HCT116 (cell line): ENCODE data around the gene TNFSF12. TPM values are rescaled to one million over a fixed set of nuclear protein-coding genes. Genes with fewer than 3 reads are reported as not detected.

Experiments used
- ATAC-seq: fragments of 200-7000 bp; cut with Tn5 transposase; 2 replicates; pipeline ENCODE4 v1.9.1; 2020; ENCODE audit warnings: mild to moderate bottlenecking, moderate library complexity
- BruUV-seq: library from RNA; stranded (reverse); fragments of 400-500 nt; replicated peaks from 2 replicates; lab custom pipeline; 2021; lab: Mats Ljungman, UMichigan
- CTCF ChIA-PET: fragments of 300-600 bp; sonication (Branson Sonifier 250); formaldehyde crosslinking; loops from one replicate; lab custom pipeline; 2021; ENCODE audit warnings: antibody characterized with exemption; lab: Charles Lee
- POLR2A ChIA-PET: fragments of 300-600, 350-600 bp; sonication (Branson Sonifier 250); formaldehyde crosslinking; loops from one replicate; lab custom pipeline; 2021; ENCODE audit warnings: antibody characterized with exemption; lab: Charles Lee
- RAD21 ChIA-PET, 2 experiments: fragments of 300-600 bp; sonication (Branson Sonifier 250); formaldehyde crosslinking; loops; one replicate each; lab custom pipeline; 2023; ENCODE audit warnings: low total read pairs in 2 of 2; ENCODE audit not compliant: uncharacterized antibody in 2 of 2, unreplicated experiment in 2 of 2, low non-redundant PET in 1 of 2; lab: Charles Lee
- DNase-seq: peaks from one replicate; pipeline ENCODE4 v3.0.0-alpha.2; 2010; ENCODE audit warnings: low read depth, low spot score
- H2AFZ ChIP-seq: fragments of 200-600 bp; shearing (Covaris generic), sonication (generic); 2 replicates; pipeline ENCODE4 v1.6.1; 2017; ENCODE audit warnings: low read depth, mixed run types, mixed read lengths, antibody characterized with exemption, low read length; ENCODE audit not compliant: poor library complexity, severe bottlenecking
- H3K27ac ChIP-seq: 2 replicates; pipeline ENCODE4 v1.5.1; 2012; ENCODE audit warnings: low read depth, low read length
- H3K27me3 ChIP-seq: fragments of 200-600 bp; sonication (generic); 2 replicates; pipeline ENCODE4 v1.6.1; 2016; ENCODE audit warnings: mixed run types, low read length, mixed read lengths; ENCODE audit not compliant: insufficient read depth
- H3K36me3 ChIP-seq, 2 experiments: fragments of 200-500 bp in 1 of 2; fragments of 200-600 bp in 1 of 2; sonication (Bioruptor generic) in 1 of 2; sonication (generic) in 1 of 2; 2 replicates each; pipeline versions ENCODE4 v1.5.1 to v1.6.1; 2014 to 2016; ENCODE audit warnings: low read length in 2 of 2, inconsistent platforms in 1 of 2, mixed read lengths in 1 of 2, mixed run types in 1 of 2; ENCODE audit not compliant: insufficient read depth in 2 of 2, control insufficient read depth in 1 of 2
- H3K4me1 ChIP-seq, 2 experiments: fragments of 200-600 bp in 1 of 2; sonication (generic) in 1 of 2; 2 replicates each; pipeline versions ENCODE4 v1.5.1 to v1.6.1; 2012 to 2017; ENCODE audit warnings: low read length in 2 of 2, inconsistent platforms in 1 of 2, mild to moderate bottlenecking in 1 of 2, mixed read lengths in 1 of 2, mixed run types in 1 of 2, moderate library complexity in 1 of 2; ENCODE audit not compliant: insufficient read depth in 2 of 2, control insufficient read depth in 1 of 2
- H3K4me2 ChIP-seq: fragments of 200-600 bp; sonication (generic); 2 replicates; pipeline ENCODE4 v1.6.1; 2017; ENCODE audit warnings: mixed run types, low read length, mixed read lengths
- H3K4me3 ChIP-seq, 2 experiments: fragments of 200-600 bp in 1 of 2; sonication (generic) in 1 of 2; replicated peaks in 1 of 2; 2 replicates each; pipeline ENCODE4 v1.5.1; 2011 to 2016; ENCODE audit warnings: low read length in 2 of 2, control low read depth in 1 of 2, low read depth in 1 of 2, mild to moderate bottlenecking in 1 of 2, mixed read lengths in 1 of 2, mixed run types in 1 of 2
- H3K79me2 ChIP-seq: fragments of 200-600 bp; sonication (generic); 2 replicates; pipeline ENCODE4 v1.6.1; 2017; ENCODE audit warnings: mild to moderate bottlenecking, mixed run types, low read length, moderate library complexity, mixed read lengths; ENCODE audit not compliant: insufficient read depth
- H3K9ac ChIP-seq: fragments of 200-600 bp; sonication (generic); 2 replicates; pipeline ENCODE4 v1.6.1; 2016; ENCODE audit warnings: low read length, mixed read lengths
- H3K9me2 ChIP-seq: fragments of 200-600 bp; sonication (generic), shearing (Covaris generic); 2 replicates; pipeline ENCODE4 v1.6.1; 2017; ENCODE audit warnings: mixed run types, mild to moderate bottlenecking, moderate library complexity; ENCODE audit not compliant: insufficient read depth
- H3K9me3 ChIP-seq, 2 experiments: fragments of 200-500 bp in 1 of 2; fragments of 200-600 bp in 1 of 2; sonication (Bioruptor generic) in 1 of 2; sonication (generic) in 1 of 2; 2 replicates each; pipeline ENCODE4 v1.6.1; 2014 to 2017; ENCODE audit warnings: low read length in 2 of 2, mixed read lengths in 2 of 2, inconsistent platforms in 1 of 2, low read depth in 1 of 2, mild to moderate bottlenecking in 1 of 2, mixed run types in 1 of 2, moderate library complexity in 1 of 2; ENCODE audit not compliant: control insufficient read depth in 1 of 2, insufficient read depth in 1 of 2
- H4K20me1 ChIP-seq: fragments of 200-600 bp; sonication (generic), shearing (Covaris generic); 2 replicates; pipeline ENCODE4 v1.6.1; 2017; ENCODE audit warnings: mixed run types, mild to moderate bottlenecking, moderate library complexity; ENCODE audit not compliant: insufficient read depth
- CTCF ChIP-seq, 3 experiments: fragments of 200-600 bp in 1 of 3; sonication (generic) in 1 of 3; IDR thresholded peaks in 2 of 3; conservative IDR thresholded peaks in 1 of 3; 2 replicates each; pipeline ENCODE4 v1.5.1; 2012 to 2017; ENCODE audit warnings: low read depth in 2 of 3, low read length in 2 of 3, antibody characterized with exemption in 1 of 3, borderline replicate concordance in 1 of 3, control low read depth in 1 of 3, mild to moderate bottlenecking in 1 of 3, mixed read lengths in 1 of 3, mixed run types in 1 of 3, moderate library complexity in 1 of 3; ENCODE audit not compliant: insufficient read depth in 1 of 3
- EZH2 ChIP-seq: fragments of 200-600 bp; sonication (generic); IDR thresholded peaks from 2 replicates; pipeline ENCODE4 v1.6.1; 2017; ENCODE audit warnings: antibody characterized with exemption, mixed run types
- FOSL1 ChIP-seq: IDR thresholded peaks from 2 replicates; pipeline ENCODE4 v1.6.1; 2012; ENCODE audit warnings: low read depth
- MAX ChIP-seq: IDR thresholded peaks from 2 replicates; pipeline ENCODE4 v1.6.1; 2012
- SP1 ChIP-seq: IDR thresholded peaks from 2 replicates; pipeline ENCODE4 v1.6.1; 2012; ENCODE audit warnings: low read depth
- intact Hi-C: fragments of 100-400 bp; cut with micrococcal nuclease; formaldehyde crosslinking; loops from 2 replicates; pipeline ENCODE4 v1.10.0; 2022
- total RNA-seq: library from RNA; stranded (reverse); gene quantifications from one replicate; pipeline ENCODE4 v1.2.1, GENCODE V29; 2021; ENCODE audit not compliant: unreplicated experiment

Gene TNFSF12
- total RNA-seq, 1 experiment from 2014 or later = 12.3 TPM

- intact Hi-C loops = no loop called here
Observed at GRCh38 chr17:7523033-7523432, 25.8 kb upstream of the TNFSF12 start.

More at GRCh38 chr17:7523033-7523432, 25.8 kb upstream of the TNFSF12 start:
- BruUV-seq = no TSS peak
- Histone ChIP-seq H3K9ac (no peak overlapping the region), H3K27ac (no peak overlapping the region), H3K79me2 (no peaks in the 10 kb centered on the region), H3K4me2 (no peak overlapping the region), H3K27me3 (no peaks in the 10 kb centered on the region), H2AFZ (no peak overlapping the region), H3K9me3 (peaks cover 0 to under 1% of the 10 kb centered on the region in 2 experiments; a peak in 1 of 4 replicates), H3K4me3 (no peak overlapping the region), H3K9me2 (no peaks in the 10 kb centered on the region), H4K20me1 (no peaks in the 10 kb centered on the region)
- ChIA-PET POLR2A (no interaction called here), CTCF (interaction anchor here (0.9 to 2.2 kb wide), 4 partner anchors 9 to 88 kb away, joined by 3 to 16 read pairs (median 6); partner anchors contain the start of gene TMEM102)
- ATAC-seq (peak; percentile 85), DNase-seq (peak; percentile 8)
- no peak for TF ChIP-seq FOSL1
- peak; percentile 22 to 72 (median 52); a peak in 5 of 6 replicates for TF ChIP-seq CTCF (IDR thresholded peaks at IDR 0.05 in 2 of 3, conservative IDR thresholded peaks at IDR 0.05 in 1 of 3; ENCODE audit: borderline replicate concordance in 1 of 3, insufficient read depth in 1 of 3, low read depth in 2 of 3, low read length in 2 of 3)
- no peak for TF ChIP-seq SP1
- TF ChIP-seq MAX = no peak
- TF ChIP-seq EZH2 = no peak
- TF ChIP-seq, all 23 proteins: peak for 1
- H3K36me3 ChIP-seq = no peaks in the 10 kb centered on the region
- RAD21 ChIA-PET = interaction anchor here in 1 of 2 experiments (0.6 kb wide), 1 partner anchor 17 kb away, joined by 3 read pairs; no protein-coding TSS in a partner anchor
- H3K4me1 ChIP-seq = no peaks in the 10 kb centered on the region
